ENCODE data around the gene CLHC1.

GRCh38 chr2:55156984-55157383 lies 75.1 kb downstream of the CLHC1 start:
- TF ChIP-seq EP300 (IDR thresholded peaks at IDR 0.05; ENCODE audit: borderline replicate concordance in 1 of 2, low read depth in 1 of 2, low read length in 1 of 2) (no peak), RFX5 (IDR thresholded peaks at IDR 0.05; ENCODE audit: low read length) (no peak), POLR2AphosphoS5 (IDR thresholded peaks at IDR 0.05; ENCODE audit: low read depth, low read length) (no peak), CTCF (IDR thresholded peaks at IDR 0.05) (no peak), RCOR1 (IDR thresholded peaks at IDR 0.05; ENCODE audit: low read length) (no peak), JUND (IDR thresholded peaks at IDR 0.05) (no peak), RAD21 (IDR thresholded peaks at IDR 0.05; ENCODE audit: low read length) (no peak), EZH2phosphoT487 (IDR thresholded peaks at IDR 0.05; ENCODE audit: borderline replicate concordance, low read depth) (no peak), YY1 (IDR thresholded peaks at IDR 0.05; ENCODE audit: low read depth) (no peak), MAX (IDR thresholded peaks at IDR 0.05; ENCODE audit: low read depth) (no peak), PBX3 (IDR thresholded peaks at IDR 0.05) (no peak)

All from SK-N-SH (cell line).